CD14-positive monocyte (primary cell): ENCODE measurements around the gene RANBP10. TPM values are rescaled to one million over a fixed set of nuclear protein-coding genes. Genes with fewer than 3 reads are reported as not detected.

Source experiments
- DNase-seq, 3 donors: peaks; one replicate each; pipeline ENCODE4 v3.0.0-alpha.2; 2011 to 2022
- H2AFZ ChIP-seq: 2 replicates; pipeline ENCODE4 v1.6.0; 2012; ENCODE audit warnings: mild to moderate bottlenecking, low read depth, low read length, inconsistent platforms; ENCODE audit not compliant: insufficient read depth, poor library complexity, severe bottlenecking
- H3K27ac ChIP-seq, 2 donors: 1 replicate in 1 of 2; 2 replicates in 1 of 2; pipeline ENCODE4 v1.5.1; 2012 to 2013; ENCODE audit warnings: low read length in 2 of 2, control low read depth in 1 of 2, inconsistent platforms in 1 of 2, low read depth in 1 of 2, mild to moderate bottlenecking in 1 of 2
- H3K27me3 ChIP-seq, 2 donors: one replicate each; pipeline versions ENCODE4 v1.6.0 to v1.6.1; 2011 to 2013; ENCODE audit warnings: low read length in 2 of 2; ENCODE audit not compliant: control insufficient read depth in 2 of 2, insufficient read depth in 2 of 2
- H3K36me3 ChIP-seq, 2 donors: replicated peaks in 1 of 2; 1 replicate in 1 of 2; 2 replicates in 1 of 2; pipeline versions ENCODE4 v1.5.1 to v1.6.1; 2012 to 2013; ENCODE audit warnings: low read length in 2 of 2, control low read depth in 1 of 2, inconsistent platforms in 1 of 2, mild to moderate bottlenecking in 1 of 2; ENCODE audit not compliant: insufficient read depth in 2 of 2, control insufficient read depth in 1 of 2
- H3K4me1 ChIP-seq, 2 donors: 1 replicate in 1 of 2; 2 replicates in 1 of 2; pipeline versions ENCODE4 v1.5.1 to v1.6.1; 2012 to 2013; ENCODE audit warnings: low read length in 2 of 2, control low read depth in 1 of 2, inconsistent platforms in 1 of 2, mild to moderate bottlenecking in 1 of 2, moderate library complexity in 1 of 2; ENCODE audit not compliant: insufficient read depth in 2 of 2, control insufficient read depth in 1 of 2
- H3K4me2 ChIP-seq: replicated peaks from 2 replicates; pipeline ENCODE3; 2012; ENCODE audit warnings: low read length, moderate library complexity, mild to moderate bottlenecking; ENCODE audit not compliant: poor library complexity, severe bottlenecking; ENCODE audit errors: extremely low read depth
- H3K4me3 ChIP-seq, 3 experiments: fragments of 200-600 bp in 1 of 3; sonication (generic) in 1 of 3; replicated peaks in 1 of 3; 1 replicate in 2 of 3; 2 replicates in 1 of 3; pipeline ENCODE4 v1.5.1; 2011 to 2013; ENCODE audit warnings: low read length in 3 of 3, mild to moderate bottlenecking in 3 of 3, control low read depth in 2 of 3, low read depth in 2 of 3, inconsistent platforms in 1 of 3, moderate library complexity in 1 of 3
- H3K79me2 ChIP-seq: 2 replicates; pipeline ENCODE4 v1.6.0; 2012; ENCODE audit warnings: mild to moderate bottlenecking, control low read depth, inconsistent platforms, low read length, moderate library complexity; ENCODE audit not compliant: insufficient read depth
- H3K9ac ChIP-seq: 2 replicates; pipeline ENCODE4 v1.6.0; 2017; ENCODE audit warnings: low read length, mild to moderate bottlenecking; ENCODE audit not compliant: insufficient read depth, poor library complexity, severe bottlenecking
- H3K9me3 ChIP-seq, 2 donors: replicated peaks in 1 of 2; 1 replicate in 1 of 2; 2 replicates in 1 of 2; pipeline versions ENCODE4 v1.5.1 to v1.6.1; 2012 to 2013; ENCODE audit warnings: low read length in 2 of 2, control low read depth in 1 of 2; ENCODE audit not compliant: control insufficient read depth in 1 of 2, insufficient read depth in 1 of 2
- H4K20me1 ChIP-seq: 2 replicates; pipeline ENCODE4 v1.6.0; 2012; ENCODE audit warnings: mild to moderate bottlenecking, low read length, control low read depth, moderate library complexity; ENCODE audit not compliant: insufficient read depth
- H3K27ac Mint-ChIP-seq, 7 donors: one replicate each; pipeline ENCODE4 v1.8.0; 2020; ENCODE audit warnings: mild to moderate bottlenecking in 7 of 7, mixed read lengths in 7 of 7, moderate library complexity in 6 of 7, inconsistent platforms in 2 of 7
- H3K27me3 Mint-ChIP-seq, 3 donors: one replicate each; pipeline ENCODE4 v1.8.0; 2021 to 2022; ENCODE audit warnings: low read depth in 3 of 3, mild to moderate bottlenecking in 3 of 3, mixed read lengths in 3 of 3, moderate library complexity in 3 of 3, inconsistent platforms in 1 of 3
- H3K36me3 Mint-ChIP-seq, 2 donors: one replicate each; pipeline ENCODE4 v1.8.0; 2020; ENCODE audit warnings: mixed read lengths in 2 of 2, inconsistent platforms in 1 of 2, mild to moderate bottlenecking in 1 of 2
- H3K4me1 Mint-ChIP-seq: one replicate; pipeline ENCODE4 v1.8.0; 2020; ENCODE audit warnings: mild to moderate bottlenecking, mixed read lengths
- H3K4me3 Mint-ChIP-seq, 2 donors: one replicate each; pipeline ENCODE4 v1.8.0; 2020; ENCODE audit warnings: mild to moderate bottlenecking in 2 of 2, mixed read lengths in 2 of 2, moderate library complexity in 1 of 2
- H3K9me3 Mint-ChIP-seq, 7 donors: one replicate each; pipeline ENCODE4 v1.8.0; 2020 to 2022; ENCODE audit warnings: mixed read lengths in 7 of 7, mild to moderate bottlenecking in 6 of 7, moderate library complexity in 6 of 7, inconsistent platforms in 2 of 7
- WGBS: methylation state at CpG from one replicate; pipeline ENCODE4 v1.1.5; 2013; ENCODE audit warnings: missing lambda C conversion rate; ENCODE audit not compliant: insufficient coverage; 5-methylcytosine and 5-hydroxymethylcytosine counted together
- intact Hi-C, 2 donors: fragments of 100-400 bp; cut with micrococcal nuclease; formaldehyde crosslinking; loops; one replicate each; pipeline versions ENCODE4 v1.15.0 to v1.15.1; 2023
- polyA plus RNA-seq, 3 donors: library from polyadenylated mRNA; depleted of rRNA in 1 of 3; unstranded in 2 of 3; stranded (reverse) in 1 of 3; fragments of 300-500 nt in 2 of 3; fragments of >200 nt in 1 of 3; fragmentation: Illumina TruSeq in 2 of 3; gene quantifications; 1 replicate in 2 of 3; 2 replicates in 1 of 3; pipeline ENCODE4 v1.2.3, GENCODE V29; 2012 to 2021
- small RNA-seq: library from RNA; depleted of rRNA; stranded (forward); fragments of <200 nt; gene quantifications from one replicate; pipeline ENCODE3, GENCODE V24; 2012; ENCODE audit warnings: low read depth; ENCODE audit not compliant: insufficient read length
- TF ChIP-seq, protein P1 (sequence below): fragments of 200-600 bp; IDR thresholded peaks from one replicate; pipeline ENCODE4 v1.8.0; 2022; ENCODE audit warnings: antibody characterized with exemption, mild to moderate bottlenecking

RANBP10 gene
- polyA plus RNA-seq, 3 donors = 6.4 to 16.7 (median 6.6) TPM

DNA sequence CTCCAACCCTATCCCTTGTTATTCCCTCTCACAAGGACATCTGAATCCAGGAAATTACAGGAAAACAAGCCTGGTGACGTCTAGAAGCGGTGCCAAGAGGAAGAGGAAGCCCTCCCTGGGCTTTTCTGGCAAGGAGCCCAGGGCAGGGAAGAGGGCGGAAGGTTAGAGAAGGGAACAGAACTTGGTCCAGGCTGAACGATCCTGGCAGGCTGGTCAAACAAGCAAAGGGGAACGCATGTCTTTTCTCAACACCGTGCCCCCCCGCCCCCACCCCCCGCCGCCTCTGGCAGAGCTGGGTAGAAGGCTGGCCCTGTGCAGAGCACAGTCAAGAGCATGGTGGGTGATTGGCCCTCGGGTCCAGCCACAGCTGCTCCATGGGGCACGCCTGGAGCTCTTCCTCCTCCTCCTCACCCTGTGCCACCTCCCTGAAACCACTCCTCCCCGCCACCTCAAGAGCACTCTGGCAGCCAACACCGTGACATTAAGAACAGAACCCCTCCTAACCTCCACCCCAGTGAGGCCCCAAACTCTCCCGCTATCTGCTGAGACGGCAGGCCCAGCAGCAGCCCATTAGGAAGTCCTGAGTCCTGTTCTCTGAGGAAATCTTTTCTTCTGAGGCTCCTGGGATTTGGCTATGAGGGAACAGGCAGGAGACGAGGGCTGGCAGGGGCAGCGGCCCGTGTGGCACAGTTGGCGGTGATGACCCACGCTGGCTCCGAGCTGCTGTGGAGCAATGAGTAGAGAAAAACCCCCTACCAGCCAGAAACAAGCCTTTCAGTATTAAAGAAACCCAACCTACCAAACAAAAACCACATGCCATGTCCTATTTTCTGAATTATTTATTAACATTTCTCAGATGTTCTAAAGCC, 132.4 kb downstream of the RANBP10 start:
- intact Hi-C loops = loop anchor here (2.0 to 10.0 kb wide), 4 partner anchors 43 to 551 kb away; partner anchors contain the start of gene GFOD2 (in 1 of the 2)
- Histone ChIP-seq H3K79me2 (no peaks in the 10 kb centered on the region), H3K27me3 (no peaks in the 10 kb centered on the region), H3K4me3 (peak overlapping the region in 1 of 3 experiments; percentile 57), H3K36me3 (peaks cover 0 to 2% of the 10 kb centered on the region in 2 donors), H3K9me3 (no peaks in the 10 kb centered on the region), H3K4me1 (peaks cover 21 to 24% of the 10 kb centered on the region in 2 donors), H2AFZ (peak overlapping the region; percentile 91), H3K4me2 (peak overlapping the region; percentile 62), H3K27ac (peak overlapping the region; percentile 41 to 86), H4K20me1 (no peaks in the 10 kb centered on the region), H3K9ac (peak overlapping the region; percentile 43)
- TF ChIP-seq, protein P1, sequence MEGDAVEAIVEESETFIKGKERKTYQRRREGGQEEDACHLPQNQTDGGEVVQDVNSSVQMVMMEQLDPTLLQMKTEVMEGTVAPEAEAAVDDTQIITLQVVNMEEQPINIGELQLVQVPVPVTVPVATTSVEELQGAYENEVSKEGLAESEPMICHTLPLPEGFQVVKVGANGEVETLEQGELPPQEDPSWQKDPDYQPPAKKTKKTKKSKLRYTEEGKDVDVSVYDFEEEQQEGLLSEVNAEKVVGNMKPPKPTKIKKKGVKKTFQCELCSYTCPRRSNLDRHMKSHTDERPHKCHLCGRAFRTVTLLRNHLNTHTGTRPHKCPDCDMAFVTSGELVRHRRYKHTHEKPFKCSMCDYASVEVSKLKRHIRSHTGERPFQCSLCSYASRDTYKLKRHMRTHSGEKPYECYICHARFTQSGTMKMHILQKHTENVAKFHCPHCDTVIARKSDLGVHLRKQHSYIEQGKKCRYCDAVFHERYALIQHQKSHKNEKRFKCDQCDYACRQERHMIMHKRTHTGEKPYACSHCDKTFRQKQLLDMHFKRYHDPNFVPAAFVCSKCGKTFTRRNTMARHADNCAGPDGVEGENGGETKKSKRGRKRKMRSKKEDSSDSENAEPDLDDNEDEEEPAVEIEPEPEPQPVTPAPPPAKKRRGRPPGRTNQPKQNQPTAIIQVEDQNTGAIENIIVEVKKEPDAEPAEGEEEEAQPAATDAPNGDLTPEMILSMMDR = no peak
- peak; percentile 54 to 78 (median 75) for DNase-seq
- Mint-ChIP-seq H3K9me3 (no peaks in the 10 kb centered on the region), H3K36me3 (peaks cover 10 to 19% of the 10 kb centered on the region in 2 donors), H3K27ac (peak overlapping the region; percentile 80 to 94 (median 90)), H3K27me3 (peaks cover 0 to 4% (median 2%) of the 10 kb centered on the region in 3 donors), H3K4me3 (peak overlapping the region; percentile 61 to 86), H3K4me1 (peaks cover 34% of the 10 kb centered on the region)
- WGBS = 15% methylated on average over 8 of the region's 21 CpGs

Small RNA genes within 50 kb of the gene (small RNA-seq; reads per million reads assigned to genes)
- not detected for gene AC040162.2

Other genes starting within 250 kb of the RANBP10 start
- gene CTCF, start 244.0 kb downstream of the RANBP10 start, polyA plus RNA-seq = 10 to 100 TPM in 2 of 3 donors, 1 to 10 TPM in 1; 8.4 to 29.9 (median 17.7) TPM
- gene CARMIL2, start 161.4 kb downstream of the RANBP10 start, polyA plus RNA-seq = 1 to 10 TPM in 1 of 3 donors, under 1 TPM in 1, not detected in 1; 0.30 to 1.5 TPM
- 10 to 100 TPM; 11.8 to 26.0 (median 14.9) TPM for gene ACD, start 146.3 kb downstream of the RANBP10 start, polyA plus RNA-seq
- 1 to 10 TPM; 2.7 to 6.9 (median 6.1) TPM for gene PARD6A, start 145.6 kb downstream of the RANBP10 start, polyA plus RNA-seq
- 1 to 10 TPM in 2 of 3 donors, under 1 TPM in 1; 0.92 to 6.2 (median 3.2) TPM for gene ENKD1, start 139.8 kb downstream of the RANBP10 start, polyA plus RNA-seq
- 10 to 100 TPM in 1 of 3 donors, 1 to 10 TPM in 2; 4.1 to 11.3 (median 4.6) TPM for gene C16orf86, start 139.7 kb downstream of the RANBP10 start, polyA plus RNA-seq
- 1 to 10 TPM; 3.7 to 9.4 (median 3.8) TPM for gene GFOD2, start 87.2 kb downstream of the RANBP10 start, polyA plus RNA-seq
- gene TSNAXIP1, start 329 bp upstream of the RANBP10 start, polyA plus RNA-seq = under 1 TPM in 1 of 3 donors, not detected in 2; 0.23 TPM
- 10 to 100 TPM; 17.6 to 84.2 (median 52.5) TPM for gene THAP11, start 35.8 kb upstream of the RANBP10 start, polyA plus RNA-seq
- gene NUTF2, start 40.4 kb upstream of the RANBP10 start, polyA plus RNA-seq = 100 to 1,000 TPM in 1 of 3 donors, 10 to 100 TPM in 2; 64.2 to 104 (median 90.3) TPM
- gene CENPT, start 41.1 kb upstream of the RANBP10 start, polyA plus RNA-seq = 100 to 1,000 TPM in 1 of 3 donors, 10 to 100 TPM in 1, 1 to 10 TPM in 1; 8.3 to 120 (median 12.4) TPM
- 10 to 100 TPM; 13.7 to 84.9 (median 18.2) TPM for gene EDC4, start 66.5 kb upstream of the RANBP10 start, polyA plus RNA-seq
- gene NRN1L, start 78.3 kb upstream of the RANBP10 start, polyA plus RNA-seq = 1 to 10 TPM in 1 of 3 donors, under 1 TPM in 1, not detected in 1; 0.50 to 3.6 TPM
- gene PSKH1, start 86.7 kb upstream of the RANBP10 start, polyA plus RNA-seq = 10 to 100 TPM; 11.0 to 19.7 (median 16.8) TPM
- 10 to 100 TPM in 1 of 3 donors, 1 to 10 TPM in 1, under 1 TPM in 1; 0.69 to 17.4 (median 1.6) TPM for gene CTRL, start 125.3 kb upstream of the RANBP10 start, polyA plus RNA-seq
- 100 to 1,000 TPM; 158 to 798 (median 609) TPM for gene PSMB10, start 130.3 kb upstream of the RANBP10 start, polyA plus RNA-seq
- gene LCAT, start 137.6 kb upstream of the RANBP10 start, polyA plus RNA-seq = 10 to 100 TPM in 1 of 3 donors, under 1 TPM in 1, not detected in 1; 0.17 to 16.2 TPM
- 10 to 100 TPM in 1 of 3 donors, 1 to 10 TPM in 2; 7.3 to 57.2 (median 7.7) TPM for gene SLC12A4, start 162.1 kb upstream of the RANBP10 start, polyA plus RNA-seq
- 1 to 10 TPM in 1 of 3 donors, under 1 TPM in 2; 0.20 to 1.8 (median 0.25) TPM for gene DPEP3, start 173.9 kb upstream of the RANBP10 start, polyA plus RNA-seq
- 100 to 1,000 TPM; 117 to 235 (median 124) TPM for gene DPEP2, start 192.9 kb upstream of the RANBP10 start, polyA plus RNA-seq
- not detected for gene DPEP2NB, start 209.4 kb upstream of the RANBP10 start, polyA plus RNA-seq
- 10 to 100 TPM; 14.7 to 42.9 (median 27.7) TPM for gene DDX28, start 216.7 kb upstream of the RANBP10 start, polyA plus RNA-seq
- gene DUS2, start 216.7 kb upstream of the RANBP10 start, polyA plus RNA-seq = 10 to 100 TPM; 18.4 to 40.7 (median 33.2) TPM